ENCODE measurements around the gene DACH1.

DACH1 gene

GRCh38 chr13:71644579-71644978, 222.4 kb downstream of the DACH1 start:
- WGBS, 2 donors (ENCODE audit: extremely low coverage in 2 of 2, insufficient read length in 2 of 2, insufficient replicate concordance in 1 of 2) = no CpG with 5 or more reads among the region's 1 CpG
- H3K18ac ChIP-seq (ENCODE audit: low read length) = no peak overlapping the region
- peaks cover 2% of the 10 kb centered on the region for H3K79me1 ChIP-seq (ENCODE audit: low read depth, low read length)
- no peak overlapping the region for H3K4me2 ChIP-seq (ENCODE audit: insufficient read depth, low read length, poor library complexity, severe bottlenecking)
- no peaks in the 10 kb centered on the region for H3K27me3 ChIP-seq (ENCODE audit: control insufficient read depth in 3 of 3, insufficient read depth in 3 of 3, low read depth in 1 of 3, low read length in 3 of 3)
- H2BK5ac ChIP-seq (ENCODE audit: low read length) = no peak overlapping the region
- no peak overlapping the region for H2BK15ac ChIP-seq (ENCODE audit: low read length)
- DNase-seq (ENCODE audit: low spot score) = no peak
- no peak overlapping the region for H3K27ac ChIP-seq (replicated peaks; ENCODE audit: low read length)
- H2AFZ ChIP-seq (ENCODE audit: low read length) = no peak overlapping the region
- no peaks in the 10 kb centered on the region for H3K36me3 ChIP-seq (replicated peaks in 1 of 2; ENCODE audit: control insufficient read depth in 2 of 2, insufficient read depth in 2 of 2, low read length in 2 of 2)
- no peak overlapping the region for H4K91ac ChIP-seq (ENCODE audit: low read depth, low read length, poor library complexity)
- peaks cover 4 to 7% of the 10 kb centered on the region in 2 donors for H3K4me1 ChIP-seq (ENCODE audit: control insufficient read depth in 2 of 2, insufficient read depth in 1 of 2, low read depth in 1 of 2, low read length in 2 of 2)
- no peak overlapping the region for H2BK12ac ChIP-seq (ENCODE audit: low read length)
- H2AK5ac ChIP-seq (ENCODE audit: low read depth, low read length) = no peak overlapping the region
- H3K4ac ChIP-seq (ENCODE audit: low read length) = no peak overlapping the region
- no peak overlapping the region for H3K23ac ChIP-seq (ENCODE audit: low read depth, low read length, poor library complexity)
- no peak overlapping the region for H3K4me3 ChIP-seq (ENCODE audit: low read length in 2 of 2)
- no peak overlapping the region for H2BK120ac ChIP-seq (ENCODE audit: low read depth, low read length)
- no peak overlapping the region for H4K8ac ChIP-seq (ENCODE audit: low read depth, low read length)
- no peaks in the 10 kb centered on the region for H3K9me3 ChIP-seq (replicated peaks in 1 of 2; ENCODE audit: control insufficient read depth in 2 of 2, insufficient read depth in 1 of 2, low read depth in 1 of 2, low read length in 2 of 2)
- no peak overlapping the region for H3K9ac ChIP-seq (ENCODE audit: low read depth, low read length, poor library complexity)
- H3K14ac ChIP-seq (ENCODE audit: low read length) = no peak overlapping the region

- no peak overlapping the region for H2BK12ac ChIP-seq (ENCODE audit: low read length)
- no CpG with 5 or more reads among the region's 4 CpGs for WGBS, 2 donors (ENCODE audit: extremely low coverage in 2 of 2, insufficient read length in 2 of 2, insufficient replicate concordance in 1 of 2)
- H3K23ac ChIP-seq (ENCODE audit: low read depth, low read length, poor library complexity) = no peak overlapping the region
- H2AFZ ChIP-seq (ENCODE audit: low read length) = peak overlapping the region; percentile 3
- no peak overlapping the region for H2BK5ac ChIP-seq (ENCODE audit: low read length)
- no peak overlapping the region for H2BK120ac ChIP-seq (ENCODE audit: low read depth, low read length)
- no peak overlapping the region for H3K18ac ChIP-seq (ENCODE audit: low read length)
- no peak overlapping the region for H4K8ac ChIP-seq (ENCODE audit: low read depth, low read length)
- H3K14ac ChIP-seq (ENCODE audit: low read length) = no peak overlapping the region
- DNase-seq (ENCODE audit: low spot score) = no peak
- no peak overlapping the region for H3K4ac ChIP-seq (ENCODE audit: low read length)
- H4K91ac ChIP-seq (ENCODE audit: low read depth, low read length, poor library complexity) = no peak overlapping the region
- no peak overlapping the region for H2AK5ac ChIP-seq (ENCODE audit: low read depth, low read length)
- H3K4me3 ChIP-seq (ENCODE audit: low read length in 2 of 2) = no peak overlapping the region
- H2BK15ac ChIP-seq (ENCODE audit: low read length) = no peak overlapping the region
- no peak overlapping the region for H3K9ac ChIP-seq (ENCODE audit: low read depth, low read length, poor library complexity)
- H3K27me3 ChIP-seq (ENCODE audit: control insufficient read depth in 3 of 3, insufficient read depth in 3 of 3, low read depth in 1 of 3, low read length in 3 of 3) = no peaks in the 10 kb centered on the region
- H3K9me3 ChIP-seq (replicated peaks in 1 of 2; ENCODE audit: control insufficient read depth in 2 of 2, insufficient read depth in 1 of 2, low read depth in 1 of 2, low read length in 2 of 2) = no peaks in the 10 kb centered on the region
- no peak overlapping the region for H3K27ac ChIP-seq (replicated peaks; ENCODE audit: low read length)
- no peak overlapping the region for H3K4me2 ChIP-seq (ENCODE audit: insufficient read depth, low read length, poor library complexity, severe bottlenecking)
- H3K4me1 ChIP-seq (ENCODE audit: control insufficient read depth in 2 of 2, insufficient read depth in 1 of 2, low read depth in 1 of 2, low read length in 2 of 2) = peaks cover 4 to 14% of the 10 kb centered on the region in 2 donors
- peaks cover 2% of the 10 kb centered on the region for H3K79me1 ChIP-seq (ENCODE audit: low read depth, low read length)
- H3K36me3 ChIP-seq (replicated peaks in 1 of 2; ENCODE audit: control insufficient read depth in 2 of 2, insufficient read depth in 2 of 2, low read length in 2 of 2) = no peaks in the 10 kb centered on the region
These were observed 223.6 kb downstream of the DACH1 start for GRCh38 chr13:71643448-71643860.

- no peak overlapping the region for H4K8ac ChIP-seq (ENCODE audit: low read depth, low read length)
- H2BK15ac ChIP-seq (ENCODE audit: low read length) = no peak overlapping the region
- H3K27ac ChIP-seq (replicated peaks; ENCODE audit: low read length) = no peak overlapping the region
- no peak for DNase-seq (ENCODE audit: low spot score)
- WGBS, 2 donors (ENCODE audit: extremely low coverage in 2 of 2, insufficient read length in 2 of 2, insufficient replicate concordance in 1 of 2) = no CpG with 5 or more reads among the region's 1 CpG
- H3K23ac ChIP-seq (ENCODE audit: low read depth, low read length, poor library complexity) = no peak overlapping the region
- no peak overlapping the region for H2BK120ac ChIP-seq (ENCODE audit: low read depth, low read length)
- H2BK12ac ChIP-seq (ENCODE audit: low read length) = no peak overlapping the region
- peaks cover 0 to 10% of the 10 kb centered on the region in 2 donors for H3K4me1 ChIP-seq (ENCODE audit: control insufficient read depth in 2 of 2, insufficient read depth in 1 of 2, low read depth in 1 of 2, low read length in 2 of 2)
- no peak overlapping the region for H2AK5ac ChIP-seq (ENCODE audit: low read depth, low read length)
- no peak overlapping the region for H2AFZ ChIP-seq (ENCODE audit: low read length)
- no peaks in the 10 kb centered on the region for H3K27me3 ChIP-seq (ENCODE audit: control insufficient read depth in 3 of 3, insufficient read depth in 3 of 3, low read depth in 1 of 3, low read length in 3 of 3)
- H3K9ac ChIP-seq (ENCODE audit: low read depth, low read length, poor library complexity) = no peak overlapping the region
- no peak overlapping the region for H3K4me2 ChIP-seq (ENCODE audit: insufficient read depth, low read length, poor library complexity, severe bottlenecking)
- no peak overlapping the region for H3K4me3 ChIP-seq (ENCODE audit: low read length in 2 of 2)
- H3K4ac ChIP-seq (ENCODE audit: low read length) = no peak overlapping the region
- H3K36me3 ChIP-seq (replicated peaks in 1 of 2; ENCODE audit: control insufficient read depth in 2 of 2, insufficient read depth in 2 of 2, low read length in 2 of 2) = no peaks in the 10 kb centered on the region
- H2BK5ac ChIP-seq (ENCODE audit: low read length) = no peak overlapping the region
- no peak overlapping the region for H3K14ac ChIP-seq (ENCODE audit: low read length)
- no peak overlapping the region for H3K18ac ChIP-seq (ENCODE audit: low read length)
- H4K91ac ChIP-seq (ENCODE audit: low read depth, low read length, poor library complexity) = no peak overlapping the region
- H3K79me1 ChIP-seq (ENCODE audit: low read depth, low read length) = no peaks in the 10 kb centered on the region
- no peaks in the 10 kb centered on the region for H3K9me3 ChIP-seq (replicated peaks in 1 of 2; ENCODE audit: control insufficient read depth in 2 of 2, insufficient read depth in 1 of 2, low read depth in 1 of 2, low read length in 2 of 2)
These were observed 228.3 kb downstream of the DACH1 start for GRCh38 chr13:71638751-71639150.

- Histone ChIP-seq H4K91ac (ENCODE audit: low read depth, low read length, poor library complexity) (no peak overlapping the region), H2AK5ac (ENCODE audit: low read depth, low read length) (no peak overlapping the region), H3K9me3 (replicated peaks in 1 of 2; ENCODE audit: control insufficient read depth in 2 of 2, insufficient read depth in 1 of 2, low read depth in 1 of 2, low read length in 2 of 2) (no peaks in the 10 kb centered on the region), H3K9ac (ENCODE audit: low read depth, low read length, poor library complexity) (no peak overlapping the region), H3K27ac (replicated peaks; ENCODE audit: low read length) (no peak overlapping the region), H3K27me3 (ENCODE audit: control insufficient read depth in 3 of 3, insufficient read depth in 3 of 3, low read depth in 1 of 3, low read length in 3 of 3) (no peaks in the 10 kb centered on the region), H2AFZ (ENCODE audit: low read length) (no peak overlapping the region), H2BK12ac (ENCODE audit: low read length) (no peak overlapping the region), H3K23ac (ENCODE audit: low read depth, low read length, poor library complexity) (no peak overlapping the region), H2BK15ac (ENCODE audit: low read length) (no peak overlapping the region), H2BK120ac (ENCODE audit: low read depth, low read length) (no peak overlapping the region), H3K4ac (ENCODE audit: low read length) (no peak overlapping the region), H3K4me3 (ENCODE audit: low read length in 2 of 2) (no peak overlapping the region), H3K14ac (ENCODE audit: low read length) (no peak overlapping the region), H3K4me2 (ENCODE audit: insufficient read depth, low read length, poor library complexity, severe bottlenecking) (no peak overlapping the region), H4K8ac (ENCODE audit: low read depth, low read length) (no peak overlapping the region), H3K18ac (ENCODE audit: low read length) (no peak overlapping the region), H3K36me3 (replicated peaks in 1 of 2; ENCODE audit: control insufficient read depth in 2 of 2, insufficient read depth in 2 of 2, low read length in 2 of 2) (no peaks in the 10 kb centered on the region), H3K4me1 (ENCODE audit: control insufficient read depth in 2 of 2, insufficient read depth in 1 of 2, low read depth in 1 of 2, low read length in 2 of 2) (peaks cover 0 to 7% of the 10 kb centered on the region in 2 donors), H3K79me1 (ENCODE audit: low read depth, low read length) (no peaks in the 10 kb centered on the region), H2BK5ac (ENCODE audit: low read length) (no peak overlapping the region)
- DNase-seq (ENCODE audit: low spot score) = no peak
- WGBS, 2 donors (ENCODE audit: extremely low coverage in 2 of 2, insufficient read length in 2 of 2, insufficient replicate concordance in 1 of 2) = no CpG with 5 or more reads among the region's 2 CpGs
These were observed 232.2 kb downstream of the DACH1 start for GRCh38 chr13:71634602-71635443.
